Natural killer cell (primary cell): ENCODE measurements around the gene UTF1. TPM values are rescaled to one million over a fixed set of nuclear protein-coding genes. Genes with fewer than 3 reads are reported as not detected.

ENCODE experiments used
- ATAC-seq, 3 donors: fragments of 150-1000 bp in 2 of 3; fragments of 200-7000 bp in 1 of 3; cut with Tn5 transposase; 1 replicate in 1 of 3; 2 replicates in 2 of 3; pipeline ENCODE4 v1.10.0; 2021; ENCODE audit warnings: mild to moderate bottlenecking in 2 of 3, moderate library complexity in 2 of 3
- DNase-seq, 2 donors: peaks; one replicate each; pipeline versions ENCODE4 v3.0.0 to v3.0.0-alpha.2; 2013 to 2021; ENCODE audit warnings: mixed read lengths in 1 of 2
- H3K27ac ChIP-seq: one replicate; pipeline ENCODE4 v1.5.1; 2013; ENCODE audit warnings: mild to moderate bottlenecking, low read length
- H3K27me3 ChIP-seq: one replicate; pipeline ENCODE4 v1.6.1; 2013; ENCODE audit warnings: low read length; ENCODE audit not compliant: control insufficient read depth, insufficient read depth
- H3K36me3 ChIP-seq: one replicate; pipeline ENCODE4 v1.6.1; 2013; ENCODE audit warnings: low read length; ENCODE audit not compliant: control insufficient read depth, insufficient read depth
- H3K4me1 ChIP-seq: one replicate; pipeline ENCODE4 v1.6.1; 2013; ENCODE audit warnings: low read length; ENCODE audit not compliant: control insufficient read depth, insufficient read depth
- H3K4me3 ChIP-seq: one replicate; pipeline ENCODE4 v1.5.1; 2013; ENCODE audit warnings: low read length
- H3K9me3 ChIP-seq: one replicate; pipeline ENCODE4 v1.6.1; 2013; ENCODE audit warnings: low read length; ENCODE audit not compliant: control insufficient read depth, insufficient read depth
- H3K27ac Mint-ChIP-seq, 2 donors: one replicate each; pipeline ENCODE4 v1.8.0; 2022; ENCODE audit warnings: mild to moderate bottlenecking in 2 of 2, mixed read lengths in 2 of 2, moderate library complexity in 1 of 2
- H3K27me3 Mint-ChIP-seq, 2 donors: one replicate each; pipeline ENCODE4 v1.8.0; 2022; ENCODE audit warnings: low read depth in 2 of 2, mixed read lengths in 2 of 2
- H3K36me3 Mint-ChIP-seq: one replicate; pipeline ENCODE4 v1.8.0; 2022; ENCODE audit warnings: mixed read lengths
- H3K4me1 Mint-ChIP-seq, 2 donors: one replicate each; pipeline ENCODE4 v1.8.0; 2022; ENCODE audit warnings: mixed read lengths in 2 of 2
- H3K4me3 Mint-ChIP-seq: one replicate; pipeline ENCODE4 v1.8.0; 2022; ENCODE audit warnings: mild to moderate bottlenecking, moderate library complexity, mixed read lengths
- H3K9me3 Mint-ChIP-seq, 2 donors: one replicate each; pipeline ENCODE4 v1.8.0; 2022; ENCODE audit warnings: mixed read lengths in 2 of 2
- WGBS: methylation state at CpG from one replicate; pipeline ENCODE4 v1.1.7; 2013; ENCODE audit warnings: missing lambda C conversion rate; ENCODE audit not compliant: insufficient coverage; 5-methylcytosine and 5-hydroxymethylcytosine counted together
- intact Hi-C: fragments of 100-400 bp; cut with micrococcal nuclease; formaldehyde crosslinking; loops from one replicate; pipeline ENCODE4 v1.14.2; 2022
- total RNA-seq, 4 donors: library from RNA; stranded (reverse); fragments of 120-200 nt in 1 of 4; gene quantifications; one replicate each; pipeline versions ENCODE4 v1.2.3 to v1.2.4, GENCODE V29; 2013 to 2022
- TF ChIP-seq, protein P1 (sequence below): fragments of 200-600 bp; IDR thresholded peaks from one replicate; pipeline ENCODE4 v1.8.0; 2022; ENCODE audit warnings: antibody characterized with exemption

UTF1 gene
- total RNA-seq, 3 donors from 2014 or later (not counting 1 experiment from before 2014, with no cell fraction given), result 0.31 to 0.33 TPM; not detected in 1

- Mint-ChIP-seq H3K9me3 (no peaks in the 10 kb centered on the region), H3K4me1 (no peaks in the 10 kb centered on the region), H3K27ac (no peak overlapping the region), H3K27me3 (peaks cover 0 to 2% of the 10 kb centered on the region in 2 donors), H3K36me3 (no peaks in the 10 kb centered on the region), H3K4me3 (no peak overlapping the region)
- no peaks in the 10 kb centered on the region for H3K9me3 ChIP-seq
- H3K27ac ChIP-seq, result no peak overlapping the region
- no peak for ATAC-seq
- no peak overlapping the region for H3K4me3 ChIP-seq
- no peaks in the 10 kb centered on the region for H3K27me3 ChIP-seq
- no peaks in the 10 kb centered on the region for H3K36me3 ChIP-seq
- WGBS, result 89% methylated on average over 54 of the region's 54 CpGs
- H3K4me1 ChIP-seq, result no peaks in the 10 kb centered on the region
- DNase-seq, result no peak
- intact Hi-C loops, result no loop called here
- TF ChIP-seq, protein P1, sequence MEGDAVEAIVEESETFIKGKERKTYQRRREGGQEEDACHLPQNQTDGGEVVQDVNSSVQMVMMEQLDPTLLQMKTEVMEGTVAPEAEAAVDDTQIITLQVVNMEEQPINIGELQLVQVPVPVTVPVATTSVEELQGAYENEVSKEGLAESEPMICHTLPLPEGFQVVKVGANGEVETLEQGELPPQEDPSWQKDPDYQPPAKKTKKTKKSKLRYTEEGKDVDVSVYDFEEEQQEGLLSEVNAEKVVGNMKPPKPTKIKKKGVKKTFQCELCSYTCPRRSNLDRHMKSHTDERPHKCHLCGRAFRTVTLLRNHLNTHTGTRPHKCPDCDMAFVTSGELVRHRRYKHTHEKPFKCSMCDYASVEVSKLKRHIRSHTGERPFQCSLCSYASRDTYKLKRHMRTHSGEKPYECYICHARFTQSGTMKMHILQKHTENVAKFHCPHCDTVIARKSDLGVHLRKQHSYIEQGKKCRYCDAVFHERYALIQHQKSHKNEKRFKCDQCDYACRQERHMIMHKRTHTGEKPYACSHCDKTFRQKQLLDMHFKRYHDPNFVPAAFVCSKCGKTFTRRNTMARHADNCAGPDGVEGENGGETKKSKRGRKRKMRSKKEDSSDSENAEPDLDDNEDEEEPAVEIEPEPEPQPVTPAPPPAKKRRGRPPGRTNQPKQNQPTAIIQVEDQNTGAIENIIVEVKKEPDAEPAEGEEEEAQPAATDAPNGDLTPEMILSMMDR, result no peak
Observed at GRCh38 chr10:133198621-133199487, 31.2 kb upstream of the UTF1 start.

DNA sequence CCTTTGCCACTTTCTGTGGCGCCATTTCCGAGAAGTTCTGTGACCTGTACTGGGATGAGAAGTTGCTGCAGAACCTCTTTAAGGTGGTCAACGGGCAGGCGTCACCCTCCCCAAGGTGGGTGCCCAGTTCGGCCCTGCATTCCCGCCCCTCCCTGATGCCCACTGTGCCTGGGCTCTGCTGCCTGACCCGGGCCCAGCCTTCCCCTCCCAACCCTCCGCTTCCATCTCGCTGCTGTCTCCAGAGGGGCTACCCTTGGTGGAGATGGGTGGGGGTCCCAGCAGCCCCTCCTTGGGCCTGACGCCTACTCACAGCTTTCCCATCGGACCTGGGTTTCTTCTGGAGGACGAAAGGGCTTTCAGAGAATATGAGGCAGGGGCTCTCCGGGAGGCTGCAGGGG lies 30.5 kb upstream of the UTF1 start:
- peaks cover 0 to 2% of the 10 kb centered on the region in 2 donors for H3K27me3 Mint-ChIP-seq

DNA sequence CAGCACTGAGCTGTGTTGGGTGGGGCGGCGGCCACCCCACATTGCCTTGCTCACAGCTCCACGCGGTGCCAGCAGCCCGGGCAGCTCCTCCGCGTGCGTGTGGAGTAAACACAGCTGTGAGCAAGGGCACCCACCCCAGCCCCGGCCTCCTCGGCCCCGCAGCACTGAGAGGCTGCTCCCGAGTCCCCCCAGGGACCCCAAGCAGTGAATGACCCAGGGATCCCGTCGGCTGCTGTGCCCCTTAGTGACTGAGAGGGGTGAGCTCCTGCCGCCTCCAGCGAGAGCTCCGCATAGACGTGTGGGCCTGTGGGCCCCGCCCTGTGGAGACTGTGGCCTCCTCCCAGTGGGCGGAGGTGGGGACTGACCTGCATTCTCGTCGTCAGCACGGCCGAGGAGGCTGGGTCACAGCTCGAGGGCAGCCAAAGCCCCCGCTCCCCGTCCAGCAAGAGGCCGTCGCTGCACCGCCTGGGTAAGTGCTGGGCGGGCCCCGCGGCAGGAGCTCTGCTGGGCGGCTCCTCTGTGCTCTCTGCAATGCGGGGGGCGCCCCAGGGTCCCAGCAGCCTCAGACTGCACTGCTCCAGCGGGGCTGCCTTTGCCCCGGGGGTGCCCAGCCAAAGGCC lies 29.9 kb upstream of the UTF1 start:
- no peak overlapping the region for H3K4me3 Mint-ChIP-seq
- Histone ChIP-seq H3K4me3 (no peak overlapping the region), H3K27ac (no peak overlapping the region), H3K9me3 (no peaks in the 10 kb centered on the region), H3K36me3 (no peaks in the 10 kb centered on the region), H3K4me1 (no peaks in the 10 kb centered on the region), H3K27me3 (no peaks in the 10 kb centered on the region)
- H3K27me3 Mint-ChIP-seq, result peaks cover 0 to 1% of the 10 kb centered on the region in 2 donors
- 82% methylated on average over 38 of the region's 38 CpGs for WGBS
- TF ChIP-seq, protein P1, result no peak
- H3K4me1 Mint-ChIP-seq, result no peaks in the 10 kb centered on the region
- intact Hi-C loops, result no loop called here
- no peaks in the 10 kb centered on the region for H3K9me3 Mint-ChIP-seq
- ATAC-seq (no peak), DNase-seq (no peak)
- H3K36me3 Mint-ChIP-seq, result no peaks in the 10 kb centered on the region
- H3K27ac Mint-ChIP-seq, result no peak overlapping the region

More for the DNA sequence above, 30.5 kb upstream of the UTF1 start:
- no peak overlapping the region for H3K27ac ChIP-seq
- Mint-ChIP-seq H3K36me3 (no peaks in the 10 kb centered on the region), H3K27ac (no peak overlapping the region), H3K9me3 (no peaks in the 10 kb centered on the region), H3K4me3 (no peak overlapping the region), H3K4me1 (no peaks in the 10 kb centered on the region)
- H3K4me1 ChIP-seq, result no peaks in the 10 kb centered on the region
- TF ChIP-seq, protein P1, result no peak
- no peak overlapping the region for H3K4me3 ChIP-seq
- H3K36me3 ChIP-seq, result no peaks in the 10 kb centered on the region
- H3K9me3 ChIP-seq, result no peaks in the 10 kb centered on the region
- no peak for DNase-seq
- intact Hi-C loops, result no loop called here
- H3K27me3 ChIP-seq, result no peaks in the 10 kb centered on the region
- WGBS, result 83% methylated on average over 13 of the region's 13 CpGs
- ATAC-seq, result no peak
